Measurements from ENCODE around the gene RPL34. TPM values are rescaled to one million over a fixed set of nuclear protein-coding genes. Genes with fewer than 3 reads are reported as not detected.
"Not testable (repeated sequence)": the region's sequence is repeated elsewhere in the genome, so short reads cannot be mapped to it uniquely, and the experiment has no call there.

The RPL34 gene
- total RNA-seq, 1 experiment from 2014 or later, result 2,083 TPM

DNA sequence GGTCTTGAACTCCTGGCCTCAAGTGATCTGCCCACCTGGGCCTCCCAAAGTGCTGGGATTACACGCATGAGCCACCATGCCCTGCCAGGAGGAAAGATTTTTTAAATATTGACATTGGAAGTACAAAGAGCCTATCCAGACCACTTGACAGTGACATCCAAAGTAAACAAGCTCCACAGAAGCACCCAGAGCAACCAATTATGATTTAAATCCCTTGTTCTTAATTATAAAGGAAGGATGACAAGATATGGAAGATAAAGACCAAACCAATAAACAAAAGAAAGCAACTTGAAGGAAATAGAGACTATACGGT lies 27.7 kb upstream of the RPL34 start:
- Histone ChIP-seq H3K27me3 (ENCODE audit: low read length) (no peaks in the 10 kb centered on the region), H4K20me1 (ENCODE audit: insufficient read depth, low read depth, low read length) (no peaks in the 10 kb centered on the region), H3K27ac (ENCODE audit: low read length) (no peak overlapping the region), H3K4me1 (ENCODE audit: low read length) (no peaks in the 10 kb centered on the region), H3K4me3 (ENCODE audit: low read length) (no peak overlapping the region), H3K4me2 (ENCODE audit: low read depth, low read length, poor library complexity, severe bottlenecking) (no peak overlapping the region), H3K9ac (ENCODE audit: low read length) (no peak overlapping the region), H3K9me2 (replicated peaks; ENCODE audit: insufficient read depth, low read length) (no peaks in the 10 kb centered on the region), H3K9me3 (ENCODE audit: low read length) (no peaks in the 10 kb centered on the region), H2AFZ (ENCODE audit: low read length) (no peak overlapping the region), H3K79me2 (ENCODE audit: low read length) (no peaks in the 10 kb centered on the region), H3K36me3 (ENCODE audit: insufficient read depth, low read length) (no peaks in the 10 kb centered on the region)
- no peak for DNase-seq

DNA sequence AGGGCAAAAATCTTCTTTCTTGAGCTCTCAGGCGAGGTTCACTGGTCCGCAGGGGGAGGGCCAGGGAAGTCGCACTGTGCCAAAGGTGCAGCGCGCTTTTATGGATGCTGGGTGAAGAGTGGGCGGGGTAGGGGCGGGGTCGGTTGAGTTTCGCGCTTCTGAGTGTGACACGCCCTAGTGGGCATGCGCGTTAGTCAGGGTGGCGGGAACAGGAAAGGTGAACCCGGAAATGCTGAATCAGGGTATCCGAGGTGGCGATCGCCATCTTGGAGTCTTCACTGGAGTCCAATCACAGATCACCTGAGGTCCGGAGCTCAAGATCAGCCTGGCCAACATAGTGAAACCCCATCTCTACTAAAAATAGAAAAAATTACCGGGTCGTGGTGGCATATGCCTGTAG lies 26.1 kb upstream of the RPL34 start:
- not testable (repeated sequence) for H3K9ac ChIP-seq (ENCODE audit: low read length); H3K9me2 ChIP-seq (replicated peaks; ENCODE audit: insufficient read depth, low read length); H3K4me1 ChIP-seq (ENCODE audit: low read length); H3K9me3 ChIP-seq (ENCODE audit: low read length); H3K4me3 ChIP-seq (ENCODE audit: low read length); DNase-seq; H3K4me2 ChIP-seq (ENCODE audit: low read depth, low read length, poor library complexity, severe bottlenecking); H4K20me1 ChIP-seq (ENCODE audit: insufficient read depth, low read depth, low read length); H3K36me3 ChIP-seq (ENCODE audit: insufficient read depth, low read length); H3K27ac ChIP-seq (ENCODE audit: low read length); H3K79me2 ChIP-seq (ENCODE audit: low read length); H2AFZ ChIP-seq (ENCODE audit: low read length); H3K27me3 ChIP-seq (ENCODE audit: low read length)

DNA sequence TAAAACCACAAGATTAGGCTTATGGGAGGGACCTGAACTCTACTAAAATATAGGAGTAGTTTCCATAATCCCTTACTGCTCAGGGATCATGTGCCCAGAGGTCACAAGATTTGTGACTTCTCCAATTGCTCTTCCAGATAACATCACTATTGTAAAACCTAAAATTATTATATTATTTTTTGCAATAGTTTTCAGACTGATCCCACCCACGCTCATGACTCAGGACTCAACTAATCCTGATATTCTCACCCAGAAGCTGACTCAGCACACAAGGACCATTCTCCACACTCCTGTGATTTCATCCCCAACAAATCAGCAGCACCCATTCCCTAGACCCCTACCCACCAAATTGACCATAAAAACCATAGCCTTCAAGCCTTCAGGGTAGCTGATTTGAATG lies 24.0 kb upstream of the RPL34 start:
- no peak overlapping the region for H3K27ac ChIP-seq (ENCODE audit: low read length)
- H3K4me3 ChIP-seq (ENCODE audit: low read length), result no peak overlapping the region
- no peaks in the 10 kb centered on the region for H4K20me1 ChIP-seq (ENCODE audit: insufficient read depth, low read depth, low read length)
- no peaks in the 10 kb centered on the region for H3K4me1 ChIP-seq (ENCODE audit: low read length)
- no peak overlapping the region for H3K4me2 ChIP-seq (ENCODE audit: low read depth, low read length, poor library complexity, severe bottlenecking)
- H3K27me3 ChIP-seq (ENCODE audit: low read length), result no peaks in the 10 kb centered on the region
- no peaks in the 10 kb centered on the region for H3K36me3 ChIP-seq (ENCODE audit: insufficient read depth, low read length)
- H2AFZ ChIP-seq (ENCODE audit: low read length), result no peak overlapping the region
- H3K9me2 ChIP-seq (replicated peaks; ENCODE audit: insufficient read depth, low read length), result no peaks in the 10 kb centered on the region
- H3K9ac ChIP-seq (ENCODE audit: low read length), result no peak overlapping the region
- DNase-seq, result no peak
- H3K79me2 ChIP-seq (ENCODE audit: low read length), result no peaks in the 10 kb centered on the region
- no peaks in the 10 kb centered on the region for H3K9me3 ChIP-seq (ENCODE audit: low read length)

DNA sequence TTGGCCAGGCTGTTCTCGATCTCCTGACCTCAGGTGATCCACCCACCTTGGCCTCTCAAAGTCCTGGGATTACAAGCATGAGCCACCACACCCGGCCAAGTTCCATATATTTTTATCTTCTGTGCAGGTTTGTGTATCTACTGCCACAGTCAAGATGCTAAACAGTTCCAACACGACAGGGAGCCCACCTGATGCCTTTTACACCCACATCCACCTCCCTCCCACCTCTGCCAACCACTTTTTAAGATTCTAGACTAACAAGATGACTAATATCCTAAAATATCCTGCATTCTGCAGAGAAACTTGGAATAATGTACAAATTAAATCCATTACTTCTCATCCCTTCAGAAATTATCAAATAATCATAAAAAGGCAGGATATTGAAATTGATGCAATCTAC lies 19.3 kb upstream of the RPL34 start:
- no peak for DNase-seq
- no peak overlapping the region for H3K27ac ChIP-seq (ENCODE audit: low read length)
- no peak overlapping the region for H3K4me2 ChIP-seq (ENCODE audit: low read depth, low read length, poor library complexity, severe bottlenecking)
- peaks cover 7% of the 10 kb centered on the region for H3K4me1 ChIP-seq (ENCODE audit: low read length)
- no peaks in the 10 kb centered on the region for H3K9me3 ChIP-seq (ENCODE audit: low read length)
- no peaks in the 10 kb centered on the region for H3K27me3 ChIP-seq (ENCODE audit: low read length)
- H3K79me2 ChIP-seq (ENCODE audit: low read length), result no peaks in the 10 kb centered on the region
- H2AFZ ChIP-seq (ENCODE audit: low read length), result no peak overlapping the region
- H3K36me3 ChIP-seq (ENCODE audit: insufficient read depth, low read length), result no peaks in the 10 kb centered on the region
- no peaks in the 10 kb centered on the region for H3K9me2 ChIP-seq (replicated peaks; ENCODE audit: insufficient read depth, low read length)
- H3K9ac ChIP-seq (ENCODE audit: low read length), result no peak overlapping the region
- H4K20me1 ChIP-seq (ENCODE audit: insufficient read depth, low read depth, low read length), result no peaks in the 10 kb centered on the region
- H3K4me3 ChIP-seq (ENCODE audit: low read length), result no peak overlapping the region

DNA sequence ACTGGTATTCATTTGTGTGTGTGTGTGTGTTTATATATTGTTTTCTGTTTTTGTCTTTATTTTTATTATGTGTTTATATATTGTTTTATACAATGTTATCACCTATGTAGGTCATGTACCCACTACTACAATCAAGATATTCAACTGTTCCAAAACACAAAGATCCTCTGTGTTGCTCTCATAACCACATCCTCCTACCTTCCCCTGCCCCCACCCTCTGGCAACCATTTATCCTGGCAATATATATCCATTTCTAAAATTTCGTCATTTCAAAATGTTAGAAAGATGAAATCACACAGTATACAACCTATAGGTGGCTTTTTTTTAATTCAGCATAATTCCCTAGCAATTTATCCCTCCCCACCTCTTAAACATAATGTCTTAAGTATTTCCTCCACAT lies 18.8 kb upstream of the RPL34 start:
- Histone ChIP-seq H3K9ac (ENCODE audit: low read length) (no peak overlapping the region), H3K36me3 (ENCODE audit: insufficient read depth, low read length) (no peaks in the 10 kb centered on the region), H3K4me3 (ENCODE audit: low read length) (no peak overlapping the region), H3K27me3 (ENCODE audit: low read length) (no peaks in the 10 kb centered on the region), H3K79me2 (ENCODE audit: low read length) (no peaks in the 10 kb centered on the region), H3K9me3 (ENCODE audit: low read length) (no peaks in the 10 kb centered on the region), H3K9me2 (replicated peaks; ENCODE audit: insufficient read depth, low read length) (no peaks in the 10 kb centered on the region), H2AFZ (ENCODE audit: low read length) (no peak overlapping the region), H4K20me1 (ENCODE audit: insufficient read depth, low read depth, low read length) (no peaks in the 10 kb centered on the region), H3K4me1 (ENCODE audit: low read length) (peaks cover 7% of the 10 kb centered on the region), H3K4me2 (ENCODE audit: low read depth, low read length, poor library complexity, severe bottlenecking) (no peak overlapping the region), H3K27ac (ENCODE audit: low read length) (no peak overlapping the region)
- DNase-seq, result no peak

DNA sequence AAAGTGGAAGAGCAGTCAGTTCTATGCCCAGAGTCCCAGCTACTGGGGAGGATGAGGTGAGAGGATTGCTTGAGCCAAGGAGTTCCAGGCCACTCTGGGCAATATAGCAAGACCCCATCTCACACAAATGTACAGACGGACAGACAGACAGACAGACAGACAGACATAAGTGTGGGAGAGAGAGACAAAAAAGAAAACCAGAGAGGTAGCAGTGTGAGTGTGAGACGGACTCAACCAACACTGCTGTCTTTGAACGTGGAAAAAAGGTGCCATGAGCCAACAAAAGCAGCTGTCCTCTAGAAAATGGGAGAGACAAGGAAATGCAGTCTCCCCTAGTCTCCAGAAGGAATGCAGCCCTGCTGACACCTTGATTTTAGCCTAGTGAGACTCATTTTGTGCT lies 18.2 kb upstream of the RPL34 start:
- Histone ChIP-seq H4K20me1 (ENCODE audit: insufficient read depth, low read depth, low read length) (no peaks in the 10 kb centered on the region), H3K4me1 (ENCODE audit: low read length) (peaks cover 7% of the 10 kb centered on the region), H2AFZ (ENCODE audit: low read length) (no peak overlapping the region), H3K27me3 (ENCODE audit: low read length) (no peaks in the 10 kb centered on the region), H3K9ac (ENCODE audit: low read length) (no peak overlapping the region), H3K36me3 (ENCODE audit: insufficient read depth, low read length) (no peaks in the 10 kb centered on the region), H3K79me2 (ENCODE audit: low read length) (no peaks in the 10 kb centered on the region), H3K4me3 (ENCODE audit: low read length) (no peak overlapping the region), H3K9me3 (ENCODE audit: low read length) (no peaks in the 10 kb centered on the region), H3K9me2 (replicated peaks; ENCODE audit: insufficient read depth, low read length) (no peaks in the 10 kb centered on the region), H3K4me2 (ENCODE audit: low read depth, low read length, poor library complexity, severe bottlenecking) (no peak overlapping the region), H3K27ac (ENCODE audit: low read length) (no peak overlapping the region)
- no peak for DNase-seq

DNA sequence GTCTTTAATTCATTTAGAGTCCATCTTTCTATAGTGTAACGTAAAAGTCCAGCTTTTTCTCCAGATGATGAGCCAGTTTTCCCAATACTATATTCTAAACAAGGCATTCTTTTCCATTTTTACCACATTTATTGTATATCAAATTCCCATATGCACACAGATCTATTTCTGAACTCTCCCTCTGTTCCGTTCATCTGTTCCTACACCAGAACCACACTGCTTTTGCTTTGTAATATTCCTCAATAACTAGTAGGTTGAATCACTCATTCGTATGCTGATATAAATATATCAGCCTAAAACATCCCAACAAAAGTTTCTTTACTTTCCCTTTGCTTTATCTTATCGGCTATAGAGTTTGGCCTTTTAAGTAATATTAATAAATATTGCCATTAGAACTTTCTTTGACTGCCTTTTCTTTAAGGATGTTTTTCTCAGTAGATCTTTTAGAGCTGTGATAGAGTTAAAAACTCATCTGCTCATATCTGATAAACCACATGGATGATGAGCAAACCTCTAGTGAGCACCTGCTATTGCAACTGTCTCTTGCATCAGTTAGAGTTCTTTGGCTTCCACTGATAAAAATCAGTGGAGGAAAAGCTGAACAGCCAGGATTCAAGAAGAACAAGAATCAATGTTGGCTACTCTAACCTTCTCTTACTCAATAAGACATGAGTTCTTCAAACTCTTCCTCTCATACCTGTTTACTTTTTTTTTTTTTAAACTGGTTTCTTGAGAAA lies 13.1 kb upstream of the RPL34 start:
- Histone ChIP-seq H3K36me3 (ENCODE audit: insufficient read depth, low read length) (no peaks in the 10 kb centered on the region), H3K9ac (ENCODE audit: low read length) (no peak overlapping the region), H3K27me3 (ENCODE audit: low read length) (no peaks in the 10 kb centered on the region), H3K9me3 (ENCODE audit: low read length) (no peaks in the 10 kb centered on the region), H3K4me3 (ENCODE audit: low read length) (no peak overlapping the region), H3K4me1 (ENCODE audit: low read length) (peaks cover 6% of the 10 kb centered on the region), H3K4me2 (ENCODE audit: low read depth, low read length, poor library complexity, severe bottlenecking) (no peak overlapping the region), H3K9me2 (replicated peaks; ENCODE audit: insufficient read depth, low read length) (no peaks in the 10 kb centered on the region), H2AFZ (ENCODE audit: low read length) (no peak overlapping the region), H4K20me1 (ENCODE audit: insufficient read depth, low read depth, low read length) (no peaks in the 10 kb centered on the region), H3K27ac (ENCODE audit: low read length) (no peak overlapping the region), H3K79me2 (ENCODE audit: low read length) (no peaks in the 10 kb centered on the region)
- no peak for DNase-seq

DNA sequence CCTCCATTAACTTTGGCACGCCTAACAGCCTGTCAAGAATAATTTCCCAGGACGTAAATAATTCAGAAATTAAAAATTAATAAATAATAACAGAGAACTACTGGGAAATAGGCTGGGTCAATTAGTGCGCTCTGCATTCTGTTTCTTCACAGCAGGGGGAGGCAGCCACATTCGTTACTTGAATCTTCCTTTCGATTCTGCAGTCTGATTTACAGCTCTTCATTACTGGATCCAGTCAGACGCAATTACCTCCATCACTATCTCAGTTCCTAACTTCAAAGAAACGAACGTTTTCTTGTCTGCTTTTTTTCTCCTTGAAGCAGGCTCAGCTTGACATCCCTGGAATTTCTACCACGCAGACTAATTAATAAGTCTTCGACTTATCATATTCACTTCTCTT lies 9.0 kb upstream of the RPL34 start:
- Histone ChIP-seq H3K4me3 (ENCODE audit: low read length) (no peak overlapping the region), H4K20me1 (ENCODE audit: insufficient read depth, low read depth, low read length) (no peaks in the 10 kb centered on the region), H3K9me2 (replicated peaks; ENCODE audit: insufficient read depth, low read length) (no peaks in the 10 kb centered on the region), H3K36me3 (ENCODE audit: insufficient read depth, low read length) (no peaks in the 10 kb centered on the region), H3K27me3 (ENCODE audit: low read length) (no peaks in the 10 kb centered on the region), H3K27ac (ENCODE audit: low read length) (no peak overlapping the region), H3K4me2 (ENCODE audit: low read depth, low read length, poor library complexity, severe bottlenecking) (no peak overlapping the region), H2AFZ (ENCODE audit: low read length) (no peak overlapping the region), H3K9me3 (ENCODE audit: low read length) (peaks cover 6% of the 10 kb centered on the region; the same call in 1 of the 2 replicates), H3K9ac (ENCODE audit: low read length) (no peak overlapping the region), H3K79me2 (ENCODE audit: low read length) (no peaks in the 10 kb centered on the region), H3K4me1 (ENCODE audit: low read length) (no peaks in the 10 kb centered on the region)
- no peak for DNase-seq

DNA sequence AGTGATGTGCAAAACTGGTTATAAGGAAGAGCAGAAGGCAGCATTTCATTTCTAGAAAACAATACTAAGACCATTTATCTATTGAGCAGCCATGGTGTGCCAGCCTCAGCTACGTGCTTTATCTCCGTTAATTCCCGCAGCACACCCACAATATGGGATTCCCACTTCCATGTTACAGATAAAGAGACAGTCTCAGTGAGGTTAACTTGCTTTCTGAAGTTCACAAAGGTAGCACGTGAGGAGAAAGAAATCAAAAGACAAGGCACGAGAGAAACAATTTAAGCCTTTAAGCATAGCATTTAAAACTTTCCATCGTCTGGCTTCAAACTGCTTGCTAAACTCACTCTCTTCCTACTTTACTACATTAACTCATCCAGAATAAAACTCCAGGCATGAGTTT lies 8.0 kb upstream of the RPL34 start:
- H3K27me3 ChIP-seq (ENCODE audit: low read length), result no peaks in the 10 kb centered on the region
- peaks cover 6% of the 10 kb centered on the region; the same call in 1 of the 2 replicates for H3K9me3 ChIP-seq (ENCODE audit: low read length)
- H3K4me2 ChIP-seq (ENCODE audit: low read depth, low read length, poor library complexity, severe bottlenecking), result no peak overlapping the region

More for the DNA sequence above, 8.0 kb upstream of the RPL34 start:
- no peak overlapping the region for H2AFZ ChIP-seq (ENCODE audit: low read length)
- H3K4me1 ChIP-seq (ENCODE audit: low read length), result no peaks in the 10 kb centered on the region
- no peaks in the 10 kb centered on the region for H3K36me3 ChIP-seq (ENCODE audit: insufficient read depth, low read length)
- H3K4me3 ChIP-seq (ENCODE audit: low read length), result no peak overlapping the region
- H3K9ac ChIP-seq (ENCODE audit: low read length), result no peak overlapping the region
- H3K79me2 ChIP-seq (ENCODE audit: low read length), result no peaks in the 10 kb centered on the region
- H3K9me2 ChIP-seq (replicated peaks; ENCODE audit: insufficient read depth, low read length), result no peaks in the 10 kb centered on the region
- no peak for DNase-seq
- H4K20me1 ChIP-seq (ENCODE audit: insufficient read depth, low read depth, low read length), result no peaks in the 10 kb centered on the region
- no peak overlapping the region for H3K27ac ChIP-seq (ENCODE audit: low read length)

All from Karpas-422 (cell line).